ENCODE measurements around the gene C19orf53.
A peak's percentile ranks its signal among the peaks of the same experiment; 100 is the strongest.

C19orf53 gene

DNA sequence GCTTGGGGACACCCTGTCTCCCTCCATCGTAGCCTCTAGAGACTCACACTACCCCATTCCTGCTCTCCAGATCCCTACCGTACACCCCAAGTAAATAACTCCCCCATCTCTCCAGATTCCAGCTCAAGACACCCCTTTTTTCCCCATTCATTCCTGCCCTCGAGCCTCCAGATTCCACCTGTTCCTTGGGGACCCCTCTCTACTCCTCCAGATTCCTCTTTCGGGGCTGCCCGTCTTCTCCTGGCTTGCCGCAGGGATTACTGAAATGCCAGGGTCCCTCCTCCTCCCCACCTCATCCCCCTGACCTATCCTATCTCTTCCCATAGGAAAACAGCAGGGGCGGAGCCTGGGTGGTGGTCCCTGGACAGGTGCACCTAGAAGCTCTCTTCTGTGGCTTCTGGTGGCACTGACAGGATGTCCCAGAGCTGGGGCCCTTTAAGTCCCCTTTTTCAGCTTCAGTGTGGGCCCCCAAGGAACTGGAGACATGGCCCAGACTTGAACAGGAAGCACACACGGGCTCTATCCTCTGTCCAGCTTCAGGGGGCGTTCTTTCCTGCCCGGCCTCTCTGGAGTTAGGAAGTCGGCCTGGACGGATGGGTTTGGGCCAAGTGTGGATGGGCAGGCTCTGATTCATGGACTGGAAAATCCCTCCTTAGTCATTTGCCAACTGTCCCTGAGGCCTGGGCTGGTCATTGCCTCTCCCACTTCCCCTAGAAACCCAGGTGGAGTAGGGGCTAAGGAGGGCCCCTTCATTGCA is 22.2 kb downstream of the C19orf53 start:
- DNase-seq (ENCODE audit: low read depth in 2 of 2) = peak in 1 of 2 experiments; percentile 36

DNA sequence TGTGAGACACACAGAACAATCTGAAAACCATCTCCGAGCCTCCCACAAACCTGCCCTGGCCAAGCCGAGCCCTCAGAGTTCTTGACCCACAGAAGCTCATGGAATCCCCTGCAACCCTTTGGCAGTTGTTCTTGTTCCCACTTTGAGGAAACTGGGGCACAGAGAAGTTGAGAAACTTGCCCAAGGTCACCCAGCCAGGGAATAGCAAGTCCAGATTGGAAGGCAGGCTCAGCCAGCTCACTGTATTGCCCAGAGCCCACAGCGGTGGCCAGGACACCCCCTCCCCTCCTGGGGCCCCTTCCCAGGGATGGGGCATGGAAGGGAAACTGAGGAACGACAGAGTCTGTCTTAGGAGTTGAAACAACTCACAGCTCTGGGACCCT is 22.8 kb downstream of the C19orf53 start:
- no peak for DNase-seq (ENCODE audit: low read depth in 2 of 2)

DNA sequence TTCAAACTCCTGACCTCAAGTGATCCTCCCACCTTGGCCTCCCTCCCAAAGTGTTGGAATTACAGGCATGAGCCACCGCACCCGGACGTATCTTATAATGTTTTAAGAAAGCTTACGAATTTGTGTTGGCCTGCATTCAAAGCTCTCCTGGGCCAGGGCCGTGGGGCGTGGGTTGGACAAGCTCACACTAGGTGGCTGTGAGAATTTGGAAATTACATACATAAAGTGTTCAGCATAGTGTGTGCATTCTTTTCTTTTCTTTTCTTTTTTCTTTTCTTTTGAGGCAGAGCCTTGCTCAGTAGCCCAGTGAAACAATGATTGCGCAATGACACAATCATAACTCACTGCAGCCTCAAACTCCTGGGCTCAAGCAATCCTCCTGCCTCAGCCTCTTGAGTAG is 23.6 kb downstream of the C19orf53 start:
- peak in 1 of 2 experiments; percentile 26 for DNase-seq (ENCODE audit: low read depth in 2 of 2)

DNA sequence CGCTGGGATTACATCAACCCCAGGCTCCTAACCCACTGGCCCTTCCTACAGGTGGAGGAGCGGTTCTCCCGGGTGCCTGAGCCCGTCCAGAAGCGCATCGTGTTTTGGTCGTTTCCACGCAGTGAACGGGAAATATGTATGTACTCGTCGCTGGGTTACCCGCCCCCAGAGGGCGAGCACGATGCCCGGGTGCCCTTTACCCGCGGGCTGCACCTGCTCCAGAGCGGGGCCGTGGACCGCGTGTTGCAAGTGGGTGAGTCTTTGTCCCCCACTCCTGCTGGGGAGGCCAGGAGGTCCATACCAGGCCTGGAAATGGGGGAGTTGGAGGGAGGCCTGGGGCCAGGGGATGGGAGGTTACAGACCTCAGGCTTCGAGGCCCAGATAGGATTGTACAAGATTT is 25.4 kb downstream of the C19orf53 start:
- no peak for DNase-seq (ENCODE audit: low read depth in 2 of 2)

DNA sequence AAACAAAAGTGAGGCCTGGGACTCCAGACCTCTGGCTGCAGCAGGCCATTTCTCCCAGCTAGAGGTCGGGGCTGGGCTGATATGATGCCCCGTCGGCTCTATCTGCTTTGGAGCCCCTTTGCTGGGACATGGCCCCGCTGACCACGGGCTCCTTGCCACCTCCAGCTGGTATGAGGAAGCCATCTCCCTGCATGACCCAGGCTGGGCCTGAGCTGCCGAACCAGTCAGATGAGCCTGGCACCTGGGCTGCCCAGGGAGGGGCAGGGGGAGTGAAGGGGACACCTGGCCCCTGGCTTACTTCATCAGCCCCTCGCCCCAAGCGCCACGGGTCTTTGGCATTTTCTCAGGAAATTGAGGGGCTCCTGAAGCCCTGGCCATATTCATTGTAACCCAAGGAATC is 28.8 kb downstream of the C19orf53 start:
- DNase-seq (ENCODE audit: low read depth in 2 of 2) = no peak

DNA sequence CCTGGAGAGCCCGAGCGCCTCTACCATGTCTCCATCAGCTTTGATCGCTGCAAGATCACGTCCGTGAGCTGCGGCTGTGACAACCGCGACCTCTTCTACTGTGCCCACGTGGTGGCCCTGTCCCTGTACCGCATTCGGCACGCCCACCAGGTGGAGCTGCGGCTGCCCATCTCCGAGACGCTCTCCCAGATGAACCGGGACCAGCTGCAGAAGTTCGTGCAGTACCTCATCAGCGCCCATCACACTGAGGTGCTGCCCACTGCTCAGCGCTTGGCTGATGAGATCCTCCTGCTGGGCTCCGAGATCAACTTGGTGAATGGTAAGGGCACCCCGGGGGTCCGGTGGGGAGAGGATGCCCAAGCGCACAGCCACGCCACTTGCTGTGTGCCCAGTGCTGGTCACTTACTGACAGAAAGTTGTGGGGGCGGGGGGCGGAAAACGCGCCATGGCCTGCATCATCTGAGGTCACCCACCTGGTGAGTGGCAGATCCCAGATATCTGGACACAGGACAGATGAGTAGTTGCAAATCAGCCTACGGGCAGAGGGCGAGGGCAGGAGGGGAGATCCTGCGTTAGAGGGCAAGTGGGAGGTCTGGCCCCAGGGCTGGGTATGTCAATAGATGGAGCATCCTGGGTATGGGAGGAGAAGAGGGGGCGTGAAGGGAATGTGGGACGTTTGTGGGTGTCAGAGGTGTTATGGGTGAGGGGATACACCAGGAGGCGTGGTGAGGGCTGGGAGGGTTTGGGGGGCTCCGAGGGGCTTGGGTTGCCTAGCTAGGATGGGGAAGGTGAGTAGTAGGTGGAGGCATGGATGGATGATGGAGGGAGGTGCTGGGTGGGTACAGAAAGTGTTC is 30.8 kb downstream of the C19orf53 start:
- DNase-seq (ENCODE audit: low read depth in 2 of 2) = no peak

DNA sequence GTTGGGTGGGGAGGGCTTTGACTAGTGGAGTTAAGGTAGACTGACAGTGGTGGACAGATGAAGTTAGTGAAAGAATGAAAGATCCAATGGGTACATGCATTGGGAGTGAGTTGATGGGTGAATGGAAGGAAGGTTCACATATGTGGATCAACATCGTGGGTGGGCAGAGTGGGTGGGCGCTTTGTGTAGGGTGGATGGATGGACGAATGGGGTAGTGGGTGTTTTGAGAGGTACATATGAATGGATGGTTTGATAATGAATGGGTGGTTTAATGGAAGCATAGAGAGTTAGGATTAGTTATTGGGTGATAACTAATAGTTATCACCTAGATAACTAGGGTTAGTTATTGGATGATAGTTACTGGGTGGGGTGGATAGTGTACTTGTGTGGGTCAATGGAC is 32.5 kb downstream of the C19orf53 start:
- DNase-seq (ENCODE audit: low read depth in 2 of 2) = no peak

DNA sequence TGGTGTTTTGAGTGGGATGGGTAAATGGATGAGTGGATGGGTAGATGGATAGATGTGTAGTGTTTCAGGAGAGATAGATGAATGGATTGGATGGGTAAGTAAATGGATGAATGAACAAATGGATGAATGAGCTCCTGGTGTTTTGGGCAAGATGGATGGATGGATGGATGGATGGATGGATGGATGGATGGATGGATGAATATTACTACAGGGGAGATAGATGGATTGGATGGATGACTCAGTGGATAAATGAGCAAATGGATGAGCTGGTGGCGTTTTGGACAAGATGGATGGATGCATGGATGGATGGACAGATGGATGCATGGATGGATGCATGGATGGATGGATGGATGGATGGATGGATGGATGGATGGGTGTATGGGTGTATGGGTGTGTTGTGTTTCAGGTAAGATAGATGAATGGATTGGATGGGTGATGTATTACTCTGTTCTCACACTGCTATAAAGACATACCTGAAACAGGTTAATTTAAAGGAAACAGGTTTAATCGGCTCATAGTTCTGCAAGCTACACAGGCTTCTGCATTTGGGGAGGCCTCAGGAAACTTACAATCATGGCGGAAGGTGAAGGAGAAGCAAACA is 33.3 kb downstream of the C19orf53 start:
- DNase-seq (ENCODE audit: low read depth in 2 of 2) = no peak

DNA sequence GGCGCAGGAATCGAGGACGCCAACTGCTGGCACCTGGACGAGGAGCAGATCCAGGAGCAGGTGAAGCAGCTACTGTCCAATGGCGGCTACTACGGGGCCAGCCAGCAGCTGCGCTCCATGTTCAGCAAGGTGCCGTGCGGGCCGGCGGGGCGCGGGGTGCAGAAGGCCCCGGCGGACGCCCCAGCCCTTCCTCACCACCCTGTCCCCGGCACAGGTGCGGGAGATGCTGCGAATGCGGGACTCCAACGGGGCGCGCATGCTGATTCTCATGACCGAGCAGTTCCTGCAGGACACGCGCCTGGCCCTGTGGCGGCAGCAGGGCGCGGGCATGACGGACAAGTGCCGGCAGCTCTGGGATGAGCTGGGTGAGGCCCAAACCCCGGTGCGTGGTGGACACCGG is 34.6 kb downstream of the C19orf53 start:
- no peak for DNase-seq (ENCODE audit: low read depth in 2 of 2)

DNA sequence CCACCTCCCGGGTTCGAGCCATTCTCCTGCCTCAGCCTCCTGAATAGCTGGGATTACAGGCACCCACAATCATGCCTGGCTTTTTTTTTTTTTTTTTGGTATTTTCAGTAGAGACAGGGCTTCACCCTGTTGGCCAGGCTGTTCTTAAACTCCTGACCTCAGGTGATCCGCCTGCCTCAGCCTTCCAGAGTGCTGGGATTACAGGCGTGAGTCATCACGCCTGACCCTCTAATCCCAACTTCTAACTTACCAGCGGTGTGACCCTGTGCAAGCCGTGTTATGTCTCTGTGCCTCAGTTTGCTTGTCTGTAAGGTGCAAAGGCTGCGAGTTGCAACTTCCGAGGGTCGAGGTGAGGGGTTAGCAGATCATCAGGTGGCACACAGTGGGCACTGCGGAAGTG is 38.3 kb downstream of the C19orf53 start:
- no peak for DNase-seq (ENCODE audit: low read depth in 2 of 2)

DNA sequence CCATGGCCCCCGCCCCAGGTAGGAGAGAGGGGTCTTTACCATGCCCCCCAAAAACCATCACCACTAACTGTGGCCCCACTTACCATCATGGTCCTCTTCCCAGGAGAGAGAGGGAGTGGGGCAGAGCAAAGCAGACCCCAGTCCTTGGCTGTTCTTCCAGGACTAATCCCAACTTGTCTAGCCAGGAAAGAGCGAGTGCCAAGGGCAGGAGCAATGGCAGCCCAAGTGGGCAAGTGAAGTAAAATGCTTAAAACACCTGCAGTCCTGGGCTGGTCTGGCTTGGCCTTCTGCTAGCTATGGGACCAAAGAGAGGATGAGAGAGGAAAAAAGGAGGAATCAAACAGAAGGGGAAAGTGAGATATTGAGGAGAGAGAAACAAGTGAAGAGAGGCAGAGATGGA is 38.9 kb downstream of the C19orf53 start:
- no peak for DNase-seq (ENCODE audit: low read depth in 2 of 2)

DNA sequence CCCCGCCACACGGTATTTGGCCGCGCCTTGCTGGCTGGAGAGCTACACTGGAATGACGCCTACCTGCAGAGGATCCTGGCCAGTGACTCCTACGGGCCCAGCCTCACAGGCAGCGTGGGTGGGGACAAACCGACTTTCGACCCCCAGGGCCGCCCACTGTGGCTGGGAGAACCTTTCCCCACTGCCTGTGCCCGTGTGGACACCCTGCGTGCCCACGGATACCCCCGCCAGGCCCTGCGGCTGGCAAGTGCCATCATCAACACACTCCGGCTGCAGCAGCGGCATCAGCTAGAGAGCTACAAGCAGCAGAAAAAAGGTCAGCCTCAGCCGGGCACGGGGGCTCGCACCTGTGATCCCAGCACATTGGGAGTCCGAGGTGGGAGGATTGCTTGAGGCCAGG is 40.3 kb downstream of the C19orf53 start:
- DNase-seq (ENCODE audit: low read depth in 2 of 2) = no peak

DNA sequence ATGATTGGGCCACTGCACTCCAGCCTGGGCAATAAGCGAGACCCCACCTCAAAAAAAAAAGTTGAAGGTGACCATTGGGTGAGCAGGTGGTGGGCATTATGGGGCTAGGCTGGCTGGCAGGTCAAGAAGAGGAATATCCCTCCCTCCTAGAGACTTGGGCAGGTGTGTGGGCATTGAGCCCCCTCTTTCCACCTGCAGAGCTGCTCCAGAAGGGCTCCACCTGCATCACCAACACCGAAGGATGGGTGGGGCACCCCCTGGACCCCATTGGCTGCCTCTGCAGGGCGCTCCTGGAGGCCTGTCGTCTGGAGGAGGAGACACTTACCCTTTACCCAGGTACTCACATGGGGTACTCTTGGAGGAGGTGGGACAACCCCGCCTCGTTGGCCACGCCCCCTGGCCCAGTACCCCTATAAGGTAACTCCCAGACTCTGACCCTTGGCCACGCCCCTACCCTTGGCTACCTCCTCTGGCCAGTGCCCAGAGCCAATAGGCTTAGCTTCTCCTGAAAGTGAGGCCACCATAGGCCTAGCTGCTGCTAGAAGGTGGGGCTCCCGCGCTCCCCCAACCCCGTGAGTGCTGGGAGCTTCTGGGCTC is 42.9 kb downstream of the C19orf53 start:
- DNase-seq (ENCODE audit: low read depth in 2 of 2) = no peak

DNA sequence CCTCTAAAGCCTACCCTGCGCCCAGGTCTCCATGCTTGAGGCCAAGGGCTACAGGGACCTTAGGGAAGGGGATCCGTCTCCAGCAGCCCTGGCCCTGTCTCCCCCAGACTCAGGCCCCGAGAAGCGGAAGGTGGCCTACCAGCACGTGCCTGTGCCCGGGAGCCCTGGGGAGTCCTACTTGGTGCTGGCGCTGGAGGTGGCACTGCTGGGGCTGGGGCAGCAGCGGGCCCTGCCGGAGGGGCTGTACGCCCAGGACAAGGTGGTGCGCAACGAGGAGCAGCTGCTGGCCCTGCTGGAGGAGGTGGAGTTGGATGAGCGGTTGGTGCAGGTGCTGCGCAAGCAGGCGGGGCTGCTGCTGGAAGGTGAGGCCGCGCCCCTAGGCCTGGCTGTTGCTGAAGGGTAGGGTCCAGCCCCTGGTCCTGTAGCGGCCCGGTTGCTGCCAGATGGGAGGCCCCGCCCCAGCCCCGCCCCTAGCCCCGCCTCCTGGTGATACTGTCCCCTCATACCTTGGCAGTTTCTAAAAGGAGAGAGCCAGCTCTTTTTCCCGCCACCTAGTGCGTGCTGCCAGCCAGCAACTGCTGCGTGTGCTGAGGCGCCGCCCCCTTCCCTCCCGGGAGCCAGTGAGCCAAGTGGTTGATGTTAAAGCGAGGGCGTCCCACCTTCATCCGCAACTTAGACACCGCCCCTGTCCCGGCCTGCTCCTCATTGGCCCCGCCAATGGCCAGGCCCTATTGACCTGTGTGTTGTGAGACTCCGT is 43.5 kb downstream of the C19orf53 start:
- no peak for DNase-seq (ENCODE audit: low read depth in 2 of 2)

DNA sequence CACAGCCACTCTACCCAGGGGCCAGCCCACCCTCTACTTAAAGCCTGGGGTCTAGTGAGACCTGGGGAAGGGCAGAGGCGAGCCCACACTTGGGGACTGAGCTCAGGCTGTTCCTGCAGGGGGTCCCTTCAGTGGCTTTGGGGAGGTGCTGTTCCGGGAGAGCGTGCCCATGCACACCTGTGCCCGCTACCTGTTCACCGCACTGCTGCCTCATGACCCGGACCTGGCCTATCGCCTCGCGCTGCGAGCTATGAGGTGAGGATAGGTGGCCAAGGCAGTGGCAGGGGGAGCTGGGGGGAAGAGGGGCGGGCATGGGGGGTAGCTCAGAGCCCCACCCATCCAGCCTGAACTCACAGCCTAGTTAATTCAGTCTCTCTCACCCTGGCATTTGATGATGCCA is 45.0 kb downstream of the C19orf53 start:
- DNase-seq (ENCODE audit: low read depth in 2 of 2) = no peak

DNA sequence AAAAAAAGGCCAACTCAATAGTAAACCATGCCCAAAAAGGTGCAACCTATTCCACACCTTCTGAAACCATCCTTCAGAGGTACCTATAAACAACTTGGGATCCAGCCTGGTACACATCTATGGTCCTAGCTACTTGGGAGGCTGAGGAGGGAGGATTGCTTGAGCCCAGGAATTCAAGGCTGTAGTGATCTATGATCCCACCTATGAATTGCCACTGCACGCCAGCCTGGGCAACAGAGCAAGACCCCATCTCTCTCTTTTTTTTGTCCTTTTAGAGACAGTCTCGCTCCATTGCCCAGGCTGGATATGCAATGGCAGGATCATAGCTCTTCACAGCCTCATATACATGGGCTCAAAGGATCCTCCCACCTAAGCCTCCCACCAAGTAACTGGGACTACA is 47.0 kb downstream of the C19orf53 start:
- DNase-seq (ENCODE audit: low read depth in 2 of 2) = no peak

DNA sequence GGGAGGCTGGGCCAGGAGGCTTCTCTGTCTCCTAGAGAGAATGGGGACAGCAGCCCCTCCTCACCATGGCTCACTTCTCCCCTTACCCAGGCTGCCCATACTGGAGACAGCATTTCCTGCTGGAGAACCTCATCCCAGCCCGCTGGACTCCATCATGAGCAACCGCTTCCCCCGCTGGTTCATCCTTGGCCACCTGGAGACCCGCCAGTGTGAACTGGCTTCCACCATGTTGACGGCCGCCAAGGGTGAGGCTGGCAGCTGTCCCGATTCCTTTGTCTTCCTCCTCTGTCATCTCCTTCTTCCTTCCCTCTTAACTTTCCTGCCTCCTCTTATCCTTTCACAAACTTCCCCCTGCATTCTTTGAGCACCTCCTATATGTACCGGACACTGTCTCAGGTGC is 49.0 kb downstream of the C19orf53 start:
- DNase-seq (ENCODE audit: low read depth in 2 of 2) = no peak

DNA sequence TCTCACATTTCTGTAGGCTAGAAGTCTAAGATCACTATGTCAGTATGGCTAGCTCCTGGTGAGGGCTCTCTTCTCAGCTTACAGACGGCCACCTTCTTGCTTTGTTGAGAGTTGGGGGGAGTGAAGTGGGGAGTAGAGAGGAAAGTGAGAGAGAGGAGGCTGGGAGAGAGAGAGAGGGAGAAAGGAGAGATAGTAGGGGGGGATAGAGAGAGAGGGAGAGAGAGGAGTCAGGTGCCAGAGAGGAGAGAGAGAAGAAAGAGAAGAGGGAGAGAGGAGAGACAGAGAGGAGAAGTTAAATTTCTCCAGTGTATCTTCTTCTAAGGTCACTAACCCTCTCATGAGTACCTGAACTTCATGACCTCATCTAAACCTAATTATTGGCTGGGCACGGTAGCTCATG is 49.6 kb downstream of the C19orf53 start:
- DNase-seq (ENCODE audit: low read depth in 2 of 2) = no peak

DNA sequence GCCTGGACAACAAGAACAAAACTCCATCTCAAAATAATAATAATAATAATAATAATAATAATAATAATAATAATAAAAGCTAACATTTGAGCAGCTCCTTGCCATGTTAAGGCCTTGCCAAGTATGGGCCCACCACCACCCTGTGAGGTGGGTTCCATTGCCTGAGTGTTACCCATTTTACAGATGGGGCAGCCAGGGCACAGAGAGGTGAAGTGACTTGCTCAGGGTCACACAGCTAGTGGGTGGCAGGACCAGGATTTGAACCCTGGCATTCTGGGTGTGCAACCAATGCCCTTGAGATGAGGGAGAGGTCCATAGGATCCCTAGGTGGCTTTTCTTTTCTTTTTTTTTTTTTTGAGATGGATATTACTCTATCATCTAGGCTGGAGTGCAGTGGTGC is 50.4 kb downstream of the C19orf53 start:
- DNase-seq (ENCODE audit: low read depth in 2 of 2) = no peak

DNA sequence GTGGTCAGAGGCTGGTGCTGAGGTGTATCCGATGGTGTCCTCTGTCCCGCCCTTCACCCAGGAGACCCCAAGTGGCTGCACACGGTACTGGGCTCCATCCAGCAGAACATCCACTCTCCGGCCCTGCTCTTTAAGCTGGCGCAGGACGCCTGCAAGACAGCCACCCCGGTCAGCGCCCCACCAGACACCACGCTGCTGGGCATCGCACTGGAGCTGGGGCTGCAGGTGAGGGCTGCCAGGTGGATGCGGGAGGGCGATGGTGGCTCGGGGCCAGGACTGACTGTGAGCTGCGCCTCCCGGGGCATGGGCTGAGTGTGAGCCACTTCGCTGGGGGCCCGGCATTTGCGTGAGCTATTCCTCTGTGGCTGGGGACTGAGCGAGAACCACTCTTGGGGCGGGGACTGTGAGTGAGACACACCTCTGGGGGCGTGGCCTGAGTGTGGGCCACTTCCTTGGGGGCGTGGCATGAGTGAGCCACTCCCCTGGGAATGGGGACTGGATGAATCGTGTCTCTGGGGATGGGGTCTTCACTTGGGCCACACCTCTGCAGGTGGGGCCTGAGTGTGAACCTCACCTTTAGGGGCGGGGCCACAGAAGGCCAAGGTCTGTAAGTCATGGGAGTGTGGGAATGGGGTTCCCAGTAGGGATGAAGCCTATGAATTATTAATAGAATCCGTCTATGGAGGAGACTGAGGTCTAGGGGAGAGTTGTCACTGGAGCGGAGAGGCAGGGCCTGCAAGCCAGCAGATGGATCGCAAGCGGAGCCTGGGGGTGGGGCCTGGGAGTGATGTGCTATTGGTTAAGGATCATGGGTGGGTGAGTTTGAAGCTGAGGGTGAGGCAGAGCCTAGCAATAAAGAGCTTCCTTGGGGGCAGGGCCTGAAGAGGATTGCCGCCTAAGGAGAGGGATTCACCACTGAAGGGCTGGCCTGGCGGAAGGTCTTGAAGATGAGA is 51.5 kb downstream of the C19orf53 start:
- DNase-seq (ENCODE audit: low read depth in 2 of 2) = no peak

All from fibroblast of skin of left biceps (primary cell).